GM13977 (cell line): Measurements from ENCODE around the gene METAP1.
"Not testable (repeated sequence)": the region's sequence is repeated elsewhere in the genome, so short reads cannot be mapped to it uniquely, and the experiment has no call there.

Experiments used
- DNase-seq: peaks from one replicate; pipeline ENCODE4 v3.0.0; 2012; ENCODE audit warnings: low spot score
- in situ Hi-C: fragments of 300-500 bp; cut with MboI; formaldehyde crosslinking; loops from one replicate; pipeline ENCODE4 v1.12.0; 2022; ENCODE audit warnings: low sequenced_read_pairs, low pct_unique_long_range_greater_than_20kb, mixed read lengths, inconsistent platforms; ENCODE audit not compliant: unreplicated experiment
- TF ChIP-seq, protein P1 (sequence below): IDR thresholded peaks from 2 replicates; pipeline ENCODE4 v1.5.1; 2012; ENCODE audit warnings: mild to moderate bottlenecking, control low read depth; ENCODE audit not compliant: insufficient read depth; ENCODE audit errors: extremely low read depth, missing control alignments

The METAP1 gene

DNA sequence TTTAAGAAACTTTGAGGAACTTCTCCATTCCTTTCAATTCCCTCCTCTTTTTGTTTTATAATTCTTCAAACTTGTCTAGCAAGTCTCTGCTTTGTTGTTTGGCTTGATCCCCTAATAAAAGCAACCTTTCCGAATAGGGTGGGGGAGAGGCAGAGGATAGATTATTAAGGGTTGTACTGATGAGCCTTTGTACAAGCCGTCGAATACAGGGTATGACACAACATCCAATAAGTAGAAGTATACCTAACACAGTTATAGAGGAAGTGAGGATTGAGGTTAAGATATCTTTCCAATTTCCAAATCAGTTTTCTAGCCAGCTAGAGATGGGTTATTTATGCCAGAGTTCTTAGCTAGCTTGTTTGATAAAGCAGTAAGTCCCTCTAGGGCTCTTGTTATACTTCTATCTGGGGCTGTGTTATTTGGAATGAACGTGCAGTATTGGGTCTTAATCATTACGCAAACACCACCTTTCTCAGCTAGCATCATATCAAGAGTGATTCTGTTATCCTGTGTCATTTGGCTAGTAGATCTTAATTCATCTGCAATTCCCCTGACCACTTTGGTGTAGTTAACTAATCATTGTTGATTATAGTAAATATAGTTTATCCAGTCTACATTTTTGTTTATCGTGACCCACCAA is 18.5 kb downstream of the METAP1 start:
- TF ChIP-seq, protein P1, sequence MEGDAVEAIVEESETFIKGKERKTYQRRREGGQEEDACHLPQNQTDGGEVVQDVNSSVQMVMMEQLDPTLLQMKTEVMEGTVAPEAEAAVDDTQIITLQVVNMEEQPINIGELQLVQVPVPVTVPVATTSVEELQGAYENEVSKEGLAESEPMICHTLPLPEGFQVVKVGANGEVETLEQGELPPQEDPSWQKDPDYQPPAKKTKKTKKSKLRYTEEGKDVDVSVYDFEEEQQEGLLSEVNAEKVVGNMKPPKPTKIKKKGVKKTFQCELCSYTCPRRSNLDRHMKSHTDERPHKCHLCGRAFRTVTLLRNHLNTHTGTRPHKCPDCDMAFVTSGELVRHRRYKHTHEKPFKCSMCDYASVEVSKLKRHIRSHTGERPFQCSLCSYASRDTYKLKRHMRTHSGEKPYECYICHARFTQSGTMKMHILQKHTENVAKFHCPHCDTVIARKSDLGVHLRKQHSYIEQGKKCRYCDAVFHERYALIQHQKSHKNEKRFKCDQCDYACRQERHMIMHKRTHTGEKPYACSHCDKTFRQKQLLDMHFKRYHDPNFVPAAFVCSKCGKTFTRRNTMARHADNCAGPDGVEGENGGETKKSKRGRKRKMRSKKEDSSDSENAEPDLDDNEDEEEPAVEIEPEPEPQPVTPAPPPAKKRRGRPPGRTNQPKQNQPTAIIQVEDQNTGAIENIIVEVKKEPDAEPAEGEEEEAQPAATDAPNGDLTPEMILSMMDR, result no peak
- in situ Hi-C loops, result no loop called here
- DNase-seq, result no peak

GRCh38 chr4:99021386-99021785 is 25.9 kb downstream of the METAP1 start:
- in situ Hi-C loops, result no loop called here
- TF ChIP-seq, protein P1, result no peak
- no peak for DNase-seq

DNA sequence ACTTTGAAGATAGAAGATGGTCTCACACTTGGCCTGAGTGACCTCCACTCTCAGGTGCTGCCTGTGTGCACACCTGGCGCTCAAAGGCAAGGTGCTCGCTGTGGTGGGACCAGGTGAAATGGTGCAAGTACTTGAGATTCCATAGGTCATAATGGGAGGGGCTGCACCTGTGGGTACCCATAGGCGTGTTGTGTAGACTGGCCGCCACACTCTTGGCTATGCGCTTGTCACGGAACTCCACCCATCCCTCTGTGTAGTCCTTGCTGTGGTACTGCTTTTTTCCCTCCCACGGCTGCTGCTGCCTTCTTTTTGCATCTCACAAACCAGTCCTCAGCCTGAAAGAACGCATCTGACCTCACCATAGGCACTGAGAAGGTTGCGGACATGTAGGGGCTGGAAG is 27.0 kb downstream of the METAP1 start:
- in situ Hi-C loops, result no loop called here
- TF ChIP-seq, protein P1, result no peak
- DNase-seq, result no peak

DNA sequence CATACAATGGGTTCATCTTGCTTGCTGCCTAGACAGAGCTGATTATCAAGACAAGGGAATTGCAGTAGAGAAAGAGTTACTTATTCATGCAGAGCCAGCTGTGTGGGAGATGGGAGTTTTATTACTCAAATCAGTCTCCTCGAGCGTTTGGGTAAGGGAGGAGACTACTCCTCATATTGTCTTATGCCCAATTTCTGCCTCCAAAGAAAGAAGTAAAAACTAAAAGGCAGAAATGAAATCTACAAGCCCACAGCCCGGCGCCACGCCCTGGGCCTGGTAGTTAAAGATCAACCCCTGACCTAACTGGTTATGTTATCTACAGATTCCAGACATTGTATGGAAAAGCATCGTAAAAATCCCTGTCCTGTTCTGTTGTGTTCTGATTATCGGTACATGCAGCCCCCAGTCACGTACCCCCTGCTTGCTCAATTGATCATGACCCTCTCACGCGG is 28.3 kb downstream of the METAP1 start:
- DNase-seq, in situ Hi-C loops: not testable (repeated sequence)

DNA sequence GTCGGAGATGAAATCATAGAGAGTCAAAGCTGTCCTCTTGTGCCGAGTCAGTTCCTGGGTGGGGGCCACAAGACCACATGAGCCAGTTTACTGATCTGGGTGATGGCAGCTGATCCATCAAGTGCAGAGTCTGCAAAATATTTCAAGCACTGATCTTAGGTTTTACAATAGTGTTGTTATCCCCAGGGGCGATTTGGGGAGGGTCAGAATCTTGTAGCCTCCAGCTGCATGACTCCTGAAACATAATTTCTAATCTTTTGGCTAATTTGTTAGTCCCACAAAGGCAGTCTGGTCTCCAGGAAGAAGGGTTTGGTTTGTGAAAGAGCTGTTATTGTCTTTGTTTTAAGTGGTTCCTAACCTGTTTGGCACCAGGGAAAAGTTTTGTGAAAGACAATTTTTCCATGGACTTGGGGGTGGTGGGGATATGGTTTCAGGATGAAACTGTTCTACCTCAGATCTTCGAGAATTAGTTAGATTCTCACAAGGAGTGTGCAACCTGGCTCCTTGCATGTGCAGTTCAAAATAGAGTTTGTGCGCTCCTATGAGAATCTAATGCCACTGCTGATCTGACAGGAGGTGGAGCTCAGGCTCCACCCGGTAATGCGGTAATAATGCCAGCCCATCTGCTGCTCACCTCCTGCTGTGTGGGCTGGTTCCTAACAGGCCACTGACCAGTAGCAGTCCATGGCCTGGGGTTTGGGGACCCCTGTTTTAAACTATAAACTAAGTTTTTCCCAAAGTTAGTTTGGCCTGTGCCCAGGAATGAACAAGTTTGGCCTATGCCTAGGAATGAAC is 29.2 kb downstream of the METAP1 start:
- DNase-seq, result no peak
- TF ChIP-seq, protein P1, result no peak
- in situ Hi-C loops, result no loop called here

- TF ChIP-seq, protein P1, result no peak
- in situ Hi-C loops, result no loop called here
- DNase-seq, result no peak
Observed at GRCh38 chr4:99025506-99025905, 30.0 kb downstream of the METAP1 start.

GRCh38 chr4:99027304-99027703 is 31.8 kb downstream of the METAP1 start:
- no peak for DNase-seq
- in situ Hi-C loops, result no loop called here
- TF ChIP-seq, protein P1, result no peak
